ENCODE measurements around the gene CCL2.

CCL2 gene

DNA sequence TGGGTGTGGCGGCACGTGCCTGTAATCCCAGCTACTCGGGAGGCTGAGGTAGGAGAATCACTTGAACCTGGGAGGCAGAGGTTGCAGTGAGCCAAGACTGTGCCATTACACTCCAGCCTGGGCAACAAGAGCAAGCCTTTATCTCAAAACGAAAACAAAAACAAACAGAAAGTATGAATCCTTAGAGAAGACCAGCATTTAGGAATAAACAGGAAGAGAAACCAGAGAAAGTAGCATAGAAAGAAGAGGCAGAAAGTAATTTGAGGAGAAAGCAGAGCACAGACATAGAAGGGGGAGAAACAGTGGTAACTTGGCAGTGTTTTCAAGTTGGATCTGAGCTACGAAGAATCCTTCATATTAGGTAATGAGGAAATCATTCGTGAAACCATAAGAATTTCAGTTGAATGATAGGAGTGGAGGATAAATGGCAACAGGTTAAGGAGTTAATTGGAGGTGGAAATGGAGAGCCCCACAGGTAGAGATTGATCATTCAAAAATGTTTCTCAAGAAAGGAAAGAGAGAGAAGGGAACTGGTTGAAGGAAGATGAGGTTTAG lies 9.7 kb upstream of the CCL2 start:
- Histone ChIP-seq H3K4me3 (ENCODE audit: low read length) (no peak overlapping the region), H3K9me3 (ENCODE audit: insufficient read depth, low read length) (no peaks in the 10 kb centered on the region), H3K36me3 (replicated peaks; ENCODE audit: low read depth, low read length) (no peaks in the 10 kb centered on the region), H3K4me2 (ENCODE audit: low read length) (no peak overlapping the region), H3K79me2 (ENCODE audit: low read length) (no peaks in the 10 kb centered on the region), H3K9ac (ENCODE audit: low read length) (no peak overlapping the region), H2AFZ (ENCODE audit: low read depth, low read length) (no peak overlapping the region), H4K20me1 (ENCODE audit: insufficient read depth, low read length) (peaks cover 24% of the 10 kb centered on the region; the same call in 1 of the 2 replicates), H3K27ac (ENCODE audit: low read length) (no peak overlapping the region), H3K4me1 (ENCODE audit: low read length) (peaks cover 53% of the 10 kb centered on the region), H3K27me3 (ENCODE audit: low read depth, low read length) (peaks cover 66% of the 10 kb centered on the region)
- no peak for TF ChIP-seq EZH2phosphoT487 (IDR thresholded peaks at IDR 0.05; ENCODE audit: low read depth)
- no peak for TF ChIP-seq CTCF (IDR thresholded peaks at IDR 0.05; ENCODE audit: low read depth, low read length)

DNA sequence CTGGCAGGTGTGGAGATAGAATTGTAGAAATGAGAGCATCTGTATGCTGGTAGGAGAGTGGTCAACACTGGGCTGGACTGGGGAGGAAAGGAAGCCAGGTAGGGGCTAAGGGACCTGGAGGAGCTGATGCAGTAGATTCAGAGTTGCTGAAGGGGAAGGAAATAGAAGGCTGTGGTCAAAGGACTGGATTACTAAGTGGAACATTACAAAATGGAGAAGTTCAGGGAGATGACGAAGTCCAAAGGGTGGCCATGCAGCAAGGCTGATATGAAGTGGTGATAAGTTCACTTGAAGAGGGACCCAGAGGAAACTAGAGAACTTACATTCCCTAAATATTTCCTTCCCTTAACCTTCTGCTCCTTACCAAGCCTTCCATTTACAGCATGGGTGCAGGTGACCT lies 8.6 kb upstream of the CCL2 start:
- Histone ChIP-seq H4K20me1 (ENCODE audit: insufficient read depth, low read length) (peaks cover 24% of the 10 kb centered on the region; the same call in 1 of the 2 replicates), H3K4me2 (ENCODE audit: low read length) (no peak overlapping the region), H3K27me3 (ENCODE audit: low read depth, low read length) (peaks cover 72% of the 10 kb centered on the region), H3K9me3 (ENCODE audit: insufficient read depth, low read length) (no peaks in the 10 kb centered on the region), H3K4me1 (ENCODE audit: low read length) (peaks cover 53% of the 10 kb centered on the region), H3K79me2 (ENCODE audit: low read length) (no peaks in the 10 kb centered on the region), H3K4me3 (ENCODE audit: low read length) (no peak overlapping the region), H3K36me3 (replicated peaks; ENCODE audit: low read depth, low read length) (no peaks in the 10 kb centered on the region), H3K9ac (ENCODE audit: low read length) (no peak overlapping the region), H3K27ac (ENCODE audit: low read length) (no peak overlapping the region), H2AFZ (ENCODE audit: low read depth, low read length) (no peak overlapping the region)
- TF ChIP-seq CTCF (IDR thresholded peaks at IDR 0.05; ENCODE audit: low read depth, low read length) (no peak), EZH2phosphoT487 (IDR thresholded peaks at IDR 0.05; ENCODE audit: low read depth) (no peak)

GRCh38 chr17:34246881-34247280 lies 8.2 kb upstream of the CCL2 start:
- Histone ChIP-seq H2AFZ (ENCODE audit: low read depth, low read length) (no peak overlapping the region), H3K27ac (ENCODE audit: low read length) (no peak overlapping the region), H3K27me3 (ENCODE audit: low read depth, low read length) (peaks cover 72% of the 10 kb centered on the region), H3K79me2 (ENCODE audit: low read length) (no peaks in the 10 kb centered on the region), H3K4me1 (ENCODE audit: low read length) (peaks cover 50% of the 10 kb centered on the region), H3K9ac (ENCODE audit: low read length) (no peak overlapping the region), H3K4me3 (ENCODE audit: low read length) (no peak overlapping the region), H3K9me3 (ENCODE audit: insufficient read depth, low read length) (no peaks in the 10 kb centered on the region), H3K4me2 (ENCODE audit: low read length) (no peak overlapping the region), H4K20me1 (ENCODE audit: insufficient read depth, low read length) (peaks cover 23% of the 10 kb centered on the region; the same call in 1 of the 2 replicates), H3K36me3 (replicated peaks; ENCODE audit: low read depth, low read length) (no peaks in the 10 kb centered on the region)
- TF ChIP-seq CTCF (IDR thresholded peaks at IDR 0.05; ENCODE audit: low read depth, low read length) (no peak), EZH2phosphoT487 (IDR thresholded peaks at IDR 0.05; ENCODE audit: low read depth) (no peak)

GRCh38 chr17:34248511-34249024 lies 6.5 kb upstream of the CCL2 start:
- Histone ChIP-seq H3K27me3 (ENCODE audit: low read depth, low read length) (peaks cover 88% of the 10 kb centered on the region), H3K27ac (ENCODE audit: low read length) (no peak overlapping the region), H4K20me1 (ENCODE audit: insufficient read depth, low read length) (peaks cover 14% of the 10 kb centered on the region; the same call in 1 of the 2 replicates), H2AFZ (ENCODE audit: low read depth, low read length) (no peak overlapping the region), H3K9me3 (ENCODE audit: insufficient read depth, low read length) (no peaks in the 10 kb centered on the region), H3K4me1 (ENCODE audit: low read length) (peaks cover 33% of the 10 kb centered on the region), H3K9ac (ENCODE audit: low read length) (no peak overlapping the region), H3K4me3 (ENCODE audit: low read length) (no peak overlapping the region), H3K4me2 (ENCODE audit: low read length) (peak overlapping the region; percentile 24; the same call in 1 of the 2 replicates), H3K36me3 (replicated peaks; ENCODE audit: low read depth, low read length) (no peaks in the 10 kb centered on the region), H3K79me2 (ENCODE audit: low read length) (no peaks in the 10 kb centered on the region)
- TF ChIP-seq EZH2phosphoT487 (IDR thresholded peaks at IDR 0.05; ENCODE audit: low read depth) (no peak), CTCF (IDR thresholded peaks at IDR 0.05; ENCODE audit: low read depth, low read length) (no peak)

All from OCI-LY3 (cell line).